HG03342 (cell line): ENCODE data around the gene RETN.

Experiments
- ATAC-seq: cut with Tn5 transposase; IDR thresholded peaks from one replicate; pipeline ENCODE4 v1.9.1; 2021; ENCODE audit warnings: mild to moderate bottlenecking, moderate library complexity; ENCODE audit not compliant: unreplicated experiment

The RETN gene

GRCh38 chr19:7705387-7706187 is 36.7 kb downstream of the RETN start:
- ATAC-seq: no peak

GRCh38 chr19:7706188-7706954 is 37.5 kb downstream of the RETN start:
- ATAC-seq: no peak

- no peak for ATAC-seq
Measured at GRCh38 chr19:7706955-7707456, 38.2 kb downstream of the RETN start.

- no peak for ATAC-seq
Measured at GRCh38 chr19:7709932-7710460, 41.1 kb downstream of the RETN start.

GRCh38 chr19:7710616-7711015 is 41.8 kb downstream of the RETN start:
- ATAC-seq: no peak

GRCh38 chr19:7715671-7716070 is 46.8 kb downstream of the RETN start:
- no peak for ATAC-seq

GRCh38 chr19:7716762-7717161 is 47.9 kb downstream of the RETN start:
- no peak for ATAC-seq

- ATAC-seq: no peak
Measured at GRCh38 chr19:7718668-7719067, 49.8 kb downstream of the RETN start.
